Pulmonary artery endothelial cell (primary cell): ENCODE measurements around the gene UNCX. TPM values are rescaled to one million over a fixed set of nuclear protein-coding genes. Genes with fewer than 3 reads are reported as not detected.

Source experiments
- DNase-seq: peaks from one replicate; pipeline ENCODE4 v3.0.0-alpha.2; 2011; ENCODE audit warnings: low read depth, low spot score
- total RNA-seq: library from RNA; depleted of rRNA; stranded (reverse); fragments of >200 nt; gene quantifications from 2 replicates; pipeline ENCODE4 v1.2.3, GENCODE V29; 2014

The UNCX gene
- total RNA-seq, 1 donor from 2014 or later, result not detected

GRCh38 chr7:1231214-1232102 lies 1.2 kb upstream of the UNCX start:
- DNase-seq, result no peak

- no peak for DNase-seq
These were observed 587 bp upstream of the UNCX start for GRCh38 chr7:1232103-1232466.

- no peak for DNase-seq
These were observed 819 bp downstream of the UNCX start for GRCh38 chr7:1233333-1234048.

- no peak for DNase-seq
These were observed 1.6 kb downstream of the UNCX start for GRCh38 chr7:1234049-1234880.

- DNase-seq, result no peak
These were observed 2.3 kb downstream of the UNCX start for GRCh38 chr7:1234881-1235500.

- DNase-seq, result no peak
These were observed 2.9 kb downstream of the UNCX start for GRCh38 chr7:1235501-1236131.

GRCh38 chr7:1236132-1236661 lies 3.5 kb downstream of the UNCX start:
- DNase-seq, result no peak

GRCh38 chr7:1236831-1237701 lies 4.4 kb downstream of the UNCX start:
- no peak for DNase-seq

GRCh38 chr7:1237704-1238255 lies 5.1 kb downstream of the UNCX start:
- no peak for DNase-seq

- DNase-seq, result no peak
These were observed 5.8 kb downstream of the UNCX start for GRCh38 chr7:1238450-1238882.

GRCh38 chr7:1238931-1239802 lies 6.5 kb downstream of the UNCX start:
- DNase-seq, result no peak

GRCh38 chr7:1239803-1240516 lies 7.3 kb downstream of the UNCX start:
- no peak for DNase-seq

GRCh38 chr7:1240517-1241257 lies 8.0 kb downstream of the UNCX start:
- no peak for DNase-seq

- DNase-seq, result no peak
These were observed 8.6 kb downstream of the UNCX start for GRCh38 chr7:1241258-1241602.

- DNase-seq, result no peak
These were observed 9.1 kb downstream of the UNCX start for GRCh38 chr7:1241603-1242255.

- no peak for DNase-seq
These were observed 9.6 kb downstream of the UNCX start for GRCh38 chr7:1242256-1242605.
